ENCODE results near the gene CRACR2B. TPM values are rescaled to one million over a fixed set of nuclear protein-coding genes. Genes with fewer than 3 reads are reported as not detected.

Gene CRACR2B
- total and polyA plus RNA-seq, 2 of the 13 experiments (the other 11 are each of a cell fraction or from before 2014, with no cell fraction given) = 14.9 to 21.0 TPM

GRCh38 chr11:809287-810039 is 18.3 kb upstream of the CRACR2B start, which contains the start of gene RPLP2 (continued):
- peak; percentile 91; the same call in 1 of the 2 replicates for TF ChIP-seq ZNF543 (CRISPR knock-in tag; IDR thresholded peaks at IDR 0.05)
- TF ChIP-seq AGO2 (optimal IDR thresholded peaks at IDR 0.05; ENCODE audit: low read depth, low read length) = no peak
- no peak for TF ChIP-seq CENPX (CRISPR knock-in tag; IDR thresholded peaks at IDR 0.05)
- TF ChIP-seq YEATS4 (CRISPR knock-in tag; IDR thresholded peaks at IDR 0.05; ENCODE audit: borderline replicate concordance) = peak; percentile 98
- 0 out of 2 replicates have a peak, but pooled peaks have one; percentile 28 for TF ChIP-seq ZFP1 (CRISPR knock-in tag; IDR thresholded peaks at IDR 0.05)
- no peak; the same call in 1 of the 2 replicates for TF ChIP-seq ZNF713 (CRISPR knock-in tag; IDR thresholded peaks at IDR 0.05)
- TF ChIP-seq ISL2 (CRISPR knock-in tag; IDR thresholded peaks at IDR 0.05) = peak; percentile 30
- TF ChIP-seq ZNF207 (IDR thresholded peaks at IDR 0.05; ENCODE audit: borderline replicate concordance) = no peak
- no peak; the same call in 1 of the 2 replicates for TF ChIP-seq ZNF414 (CRISPR knock-in tag; IDR thresholded peaks at IDR 0.05)
- peak; percentile 87 for TF ChIP-seq PHF21A (CRISPR knock-in tag; IDR thresholded peaks at IDR 0.05)
- TF ChIP-seq ARNTL (CRISPR knock-in tag; IDR thresholded peaks at IDR 0.05) = peak; percentile 87
- TF ChIP-seq ARNT2 (CRISPR knock-in tag; IDR thresholded peaks at IDR 0.05; ENCODE audit: low read depth) = peak; percentile 75; the same call in 1 of the 2 replicates
- TF ChIP-seq ARID5B (CRISPR knock-in tag; IDR thresholded peaks at IDR 0.05) = peak; percentile 7
- TF ChIP-seq STAT5B (CRISPR knock-in tag; IDR thresholded peaks at IDR 0.05) = peak; percentile 41; the same call in 1 of the 2 replicates
- TF ChIP-seq ZNF275 (CRISPR knock-in tag; IDR thresholded peaks at IDR 0.05; ENCODE audit: borderline replicate concordance) = no peak
- TF ChIP-seq SMC3 (IDR thresholded peaks at IDR 0.05; ENCODE audit: low read length) = no peak
- TF ChIP-seq ELF3 (CRISPR knock-in tag; IDR thresholded peaks at IDR 0.05) = peak; percentile 59
- no peak for TF ChIP-seq SP1 (IDR thresholded peaks at IDR 0.05)
- TF ChIP-seq SP1 (CRISPR knock-in tag; IDR thresholded peaks at IDR 0.05) = peak; percentile 79; the same call in 1 of the 2 replicates
- TF ChIP-seq ZNF724P (CRISPR knock-in tag; IDR thresholded peaks at IDR 0.05; ENCODE audit: borderline replicate concordance) = peak; percentile 15; the same call in 1 of the 2 replicates
- peak; percentile 98 for TF ChIP-seq UBTF (CRISPR knock-in tag; IDR thresholded peaks at IDR 0.05)
- peak; percentile 92 for TF ChIP-seq MXD4 (CRISPR knock-in tag; IDR thresholded peaks at IDR 0.05)
- TF ChIP-seq SMARCE1 (IDR thresholded peaks at IDR 0.05; ENCODE audit: borderline replicate concordance) = no peak
- peak; percentile 30; the same call in 1 of the 2 replicates for TF ChIP-seq ZNF160 (CRISPR knock-in tag; IDR thresholded peaks at IDR 0.05)

Measured in HepG2 (cell line).